HG03108 (cell line): Measurements from ENCODE around the gene SPATA2L.

Source experiments
- ATAC-seq: cut with Tn5 transposase; IDR thresholded peaks from one replicate; pipeline ENCODE4 v1.9.1; 2021; ENCODE audit warnings: moderate library complexity; ENCODE audit not compliant: unreplicated experiment

The SPATA2L gene

DNA sequence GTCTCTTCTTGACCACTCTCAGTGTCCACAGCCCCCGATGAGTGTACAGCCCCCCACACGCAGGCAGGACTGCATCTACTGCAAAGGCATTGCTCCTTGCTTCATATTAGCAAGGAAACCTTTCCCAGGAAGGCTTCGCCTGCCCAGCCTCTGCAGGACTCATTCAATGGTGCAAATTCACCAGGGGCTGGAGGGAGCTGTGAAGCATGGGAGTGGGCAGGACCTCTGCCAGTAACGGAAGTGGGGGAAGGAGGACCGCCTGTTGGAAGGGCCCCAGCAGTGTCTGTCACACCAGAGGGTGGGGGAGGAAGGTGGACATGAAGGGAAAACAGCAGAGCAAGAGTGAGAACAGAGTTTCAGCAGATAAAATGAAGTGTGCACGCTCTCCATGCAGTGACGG lies 41.4 kb downstream of the SPATA2L start:
- ATAC-seq: no peak

DNA sequence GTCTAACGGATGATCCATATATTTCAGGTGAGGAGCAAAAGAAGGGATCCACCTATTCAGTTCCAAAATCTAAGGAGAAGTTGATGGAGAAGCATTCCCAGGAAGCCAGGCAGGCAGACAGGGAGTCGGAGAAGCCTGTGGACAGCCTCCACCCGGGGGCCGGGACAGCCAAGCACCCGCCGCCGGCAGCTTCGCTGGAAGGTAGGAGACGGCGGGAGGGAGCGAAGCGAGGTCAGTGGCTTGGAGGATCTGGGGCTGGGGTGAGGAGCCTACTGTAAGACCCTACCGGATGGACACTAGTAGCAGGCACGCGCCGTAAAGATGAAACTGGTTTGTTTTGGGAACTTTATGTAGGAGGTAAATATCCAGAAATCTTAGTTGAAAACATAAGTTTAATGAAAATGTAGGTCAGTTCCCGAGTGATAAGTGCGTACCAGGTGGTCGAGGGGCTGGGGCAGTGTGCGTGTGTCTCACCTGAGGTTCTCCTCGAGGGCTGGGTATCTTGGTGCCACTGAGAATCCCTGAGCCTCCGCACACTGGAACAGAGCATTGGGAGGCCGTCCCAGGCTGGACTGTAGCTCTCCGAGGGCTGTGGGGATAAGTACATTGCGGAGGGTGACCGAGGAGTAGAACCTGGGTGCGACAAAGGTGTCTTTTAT lies 43.2 kb downstream of the SPATA2L start:
- ATAC-seq: no peak

GRCh38 chr16:89657442-89658220 lies 43.9 kb downstream of the SPATA2L start, which contains the start of the genes CHMP1A and SPATA33:
CHMP1A (minus strand) TSS chr16:89657708; CDS start chr16:89657588, 120 bp downstream.
SPATA33 (plus strand) TSS chr16:89657836; CDS start chr16:89657912, 76 bp downstream.
- ATAC-seq: peak; percentile 90

DNA sequence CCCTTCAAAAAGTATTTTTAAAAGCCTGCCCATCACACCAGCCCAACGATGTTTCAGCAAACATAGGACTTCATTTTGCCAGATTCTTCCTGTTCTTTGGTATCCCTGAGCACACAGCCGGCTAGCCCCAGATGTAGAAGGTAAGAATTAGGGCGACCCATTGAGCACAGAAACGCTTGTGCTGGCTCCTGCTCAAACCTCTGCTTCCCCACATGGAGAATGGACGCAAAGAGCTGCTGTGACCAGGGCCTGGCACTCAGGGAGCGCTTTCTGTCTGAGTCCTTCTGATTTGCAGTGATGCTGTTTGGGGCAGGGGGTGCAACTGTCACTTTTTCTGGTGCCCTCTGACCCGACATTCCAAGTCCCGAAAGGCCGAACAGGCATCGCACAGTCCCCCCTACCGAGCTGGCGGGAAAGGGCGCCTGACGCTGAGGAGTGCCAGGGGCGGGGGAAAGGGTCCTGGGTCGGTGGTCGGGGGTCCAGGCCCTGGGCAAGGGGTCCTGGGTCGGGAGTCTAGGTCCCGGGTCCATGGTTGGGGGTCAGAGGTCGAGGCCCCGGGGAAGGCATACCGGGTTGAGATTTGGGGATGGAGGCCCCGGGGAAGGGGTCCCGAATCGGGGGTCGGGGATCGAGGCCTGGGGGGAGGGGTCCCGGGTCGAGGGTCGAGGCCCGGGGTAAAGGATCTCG lies 44.9 kb downstream of the SPATA2L start:
- no peak for ATAC-seq

GRCh38 chr16:89655062-89655643 lies 46.4 kb downstream of the SPATA2L start:
- no peak for ATAC-seq

GRCh38 chr16:89653656-89654295 lies 47.7 kb downstream of the SPATA2L start:
- ATAC-seq: no peak

- ATAC-seq: no peak
These were observed 49.9 kb downstream of the SPATA2L start for GRCh38 chr16:89651584-89651983.

GRCh38 chr16:89646906-89647305 lies 54.6 kb downstream of the SPATA2L start:
- no peak for ATAC-seq
